ENCODE results near the gene RAB34.
"Not testable (repeated sequence)": the region's sequence is repeated elsewhere in the genome, so short reads cannot be mapped to it uniquely, and the experiment has no call there.

Gene RAB34

DNA sequence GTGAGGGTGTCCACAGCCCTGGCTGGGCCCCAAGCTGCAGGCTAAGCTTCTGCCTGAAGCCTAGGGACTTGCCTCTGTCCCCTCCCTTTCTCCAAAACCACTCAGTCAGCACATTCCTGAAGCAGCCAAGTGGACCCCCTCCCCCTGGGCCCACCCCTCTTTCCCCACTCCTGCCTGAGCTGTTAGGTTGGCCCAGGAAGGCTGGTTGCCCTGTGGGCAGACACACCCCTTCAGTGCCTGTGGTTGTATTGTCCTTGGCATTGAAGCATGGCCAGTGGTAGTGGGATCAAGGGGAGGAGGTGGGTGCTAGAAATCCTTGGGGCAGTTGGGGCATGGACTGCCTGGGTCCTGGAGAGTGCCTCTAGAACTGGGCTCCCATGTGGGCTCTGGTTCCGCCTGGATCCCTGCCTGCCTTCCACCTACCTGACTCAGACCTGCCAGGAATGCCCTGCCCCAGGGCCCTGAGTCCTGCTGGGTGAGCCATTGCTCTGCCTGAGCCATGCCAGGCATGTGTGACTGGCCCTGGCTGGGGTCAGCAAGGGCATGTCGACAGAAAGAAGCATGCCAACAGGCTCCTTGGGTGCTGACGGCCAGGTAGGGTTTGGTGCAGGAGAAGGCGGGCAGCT, 28.2 kb upstream of the RAB34 start:
- peak; percentile 92 for DNase-seq (ENCODE audit: low spot score)

DNA sequence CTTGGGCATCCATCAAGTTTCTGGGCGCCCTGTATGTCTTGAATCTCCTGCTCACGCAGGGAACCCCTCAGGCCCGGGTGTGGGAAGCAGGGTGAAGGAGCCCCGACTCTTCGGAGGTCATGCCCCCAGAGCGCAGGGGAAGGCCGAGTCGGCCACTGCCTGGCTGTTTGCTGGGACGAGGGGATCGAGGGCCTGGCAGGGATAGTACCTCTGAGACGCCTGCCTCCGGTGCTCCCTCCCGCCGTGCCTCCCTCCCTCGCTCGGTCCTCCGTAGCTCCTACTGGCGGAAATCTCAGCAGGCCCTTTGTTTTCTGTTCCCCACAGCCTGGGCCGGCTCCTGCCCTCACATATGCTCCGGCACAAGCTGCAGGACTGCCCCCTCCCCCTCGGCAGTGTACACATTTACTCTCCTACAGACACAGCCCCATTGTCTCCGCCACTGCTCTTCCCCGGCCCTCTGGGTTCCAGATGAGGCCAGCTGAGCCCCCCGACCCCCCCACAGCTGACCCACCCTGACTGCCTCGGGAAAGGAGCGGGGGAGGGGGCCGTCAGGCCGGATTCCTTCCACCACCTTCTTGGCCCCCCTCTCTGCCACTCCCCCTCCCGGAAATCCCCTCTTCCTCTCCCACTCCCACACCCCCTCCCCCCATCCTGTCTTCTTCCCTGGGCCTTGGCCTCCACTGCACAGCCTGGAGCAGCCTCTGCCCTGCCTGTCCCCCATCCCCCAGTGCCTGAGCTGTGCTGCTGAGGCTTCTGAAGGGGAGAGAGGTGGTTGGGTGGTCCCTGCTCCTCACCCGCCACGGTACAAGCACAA, 27.5 kb upstream of the RAB34 start:
- DNase-seq (ENCODE audit: low spot score) = peak; percentile 63

DNA sequence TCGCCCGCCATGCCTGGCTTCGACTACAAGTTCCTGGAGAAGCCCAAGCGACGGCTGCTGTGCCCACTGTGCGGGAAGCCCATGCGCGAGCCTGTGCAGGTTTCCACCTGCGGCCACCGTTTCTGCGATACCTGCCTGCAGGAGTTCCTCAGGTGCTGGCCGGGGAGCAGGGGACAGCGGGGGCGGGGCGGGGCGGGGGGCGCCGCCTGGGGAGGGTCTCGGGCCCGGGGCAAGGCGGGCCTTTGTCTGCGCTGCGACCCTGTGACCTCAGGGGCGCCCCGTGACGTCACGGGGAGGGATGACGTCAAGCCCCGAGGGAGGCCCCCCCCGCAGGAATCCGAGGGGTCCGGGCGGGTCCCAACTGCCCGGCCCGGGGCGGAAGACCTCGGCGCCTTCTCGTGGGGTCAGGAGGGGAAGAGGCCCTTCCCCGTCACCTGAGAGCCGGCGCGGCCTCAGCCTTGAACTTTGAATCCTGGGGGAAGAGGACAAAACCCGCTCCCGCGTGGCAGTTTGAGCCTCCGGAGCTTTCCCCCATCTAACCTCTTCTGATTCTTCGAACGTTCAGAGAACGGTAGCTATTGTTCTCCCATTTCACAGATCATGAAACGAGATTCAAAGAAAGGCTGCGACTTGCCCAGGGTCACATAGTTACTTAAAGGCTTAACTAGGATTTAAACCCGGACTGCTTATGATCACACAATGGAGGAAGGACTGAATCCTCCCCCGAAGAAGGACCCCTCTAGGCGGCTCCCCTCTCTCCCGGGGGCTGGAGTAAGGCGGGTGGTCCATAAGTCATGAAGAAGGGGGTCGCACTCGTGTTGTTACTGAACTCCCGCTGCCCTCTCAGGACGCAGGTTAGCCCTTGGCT, 26.7 kb upstream of the RAB34 start:
- DNase-seq (ENCODE audit: low spot score) = peak; percentile 76

DNA sequence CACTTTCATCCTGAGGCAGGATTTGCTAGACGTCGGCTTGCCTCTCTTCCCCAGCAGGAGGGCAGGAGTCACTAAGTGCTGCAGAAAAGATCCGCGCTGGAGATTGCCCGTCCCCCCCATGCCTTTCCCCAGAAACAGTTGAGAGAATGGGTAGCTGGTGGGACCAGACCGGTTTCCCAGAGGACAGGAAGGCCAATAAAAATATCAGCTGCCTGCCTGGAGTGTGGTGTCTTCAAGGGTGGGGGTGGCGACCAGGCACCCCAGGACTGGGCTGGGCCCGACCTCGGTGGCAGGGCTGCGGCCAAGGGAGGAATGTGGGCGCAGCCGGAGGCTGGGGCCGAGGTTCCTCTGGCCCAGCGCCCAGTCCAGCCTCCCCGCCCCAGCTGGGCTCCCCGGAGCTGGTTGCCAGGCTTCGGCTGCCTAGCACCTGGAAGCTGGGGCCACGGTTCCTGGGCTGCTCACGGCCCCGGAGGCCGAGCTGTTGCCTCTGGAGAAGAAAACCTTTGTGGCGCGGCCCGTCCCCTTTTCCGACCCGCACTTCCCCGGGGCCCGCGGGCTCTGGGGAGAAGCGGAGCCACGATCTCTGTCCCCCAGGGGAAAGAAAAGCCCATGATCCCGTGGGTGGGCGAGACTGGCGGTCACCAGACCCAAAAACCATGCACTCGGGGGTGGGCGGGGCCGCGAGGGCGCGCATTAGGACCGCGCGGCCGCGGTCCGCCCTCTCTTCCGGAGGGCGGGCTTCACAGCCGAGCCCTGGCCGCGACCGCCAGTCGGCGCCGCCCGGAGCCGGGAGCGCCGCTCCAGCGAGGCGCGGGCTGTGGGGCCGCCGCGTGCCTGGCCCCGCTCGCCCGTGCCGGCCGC, 25.8 kb upstream of the RAB34 start, which contains the start of gene TRAF4:
TSS of gene TRAF4 (plus strand) at position 769 of the 861 bp plus-strand sequence. CDS start 102 bp downstream, outside the sequence.
- peak; percentile 88 for DNase-seq (ENCODE audit: low spot score)

DNA sequence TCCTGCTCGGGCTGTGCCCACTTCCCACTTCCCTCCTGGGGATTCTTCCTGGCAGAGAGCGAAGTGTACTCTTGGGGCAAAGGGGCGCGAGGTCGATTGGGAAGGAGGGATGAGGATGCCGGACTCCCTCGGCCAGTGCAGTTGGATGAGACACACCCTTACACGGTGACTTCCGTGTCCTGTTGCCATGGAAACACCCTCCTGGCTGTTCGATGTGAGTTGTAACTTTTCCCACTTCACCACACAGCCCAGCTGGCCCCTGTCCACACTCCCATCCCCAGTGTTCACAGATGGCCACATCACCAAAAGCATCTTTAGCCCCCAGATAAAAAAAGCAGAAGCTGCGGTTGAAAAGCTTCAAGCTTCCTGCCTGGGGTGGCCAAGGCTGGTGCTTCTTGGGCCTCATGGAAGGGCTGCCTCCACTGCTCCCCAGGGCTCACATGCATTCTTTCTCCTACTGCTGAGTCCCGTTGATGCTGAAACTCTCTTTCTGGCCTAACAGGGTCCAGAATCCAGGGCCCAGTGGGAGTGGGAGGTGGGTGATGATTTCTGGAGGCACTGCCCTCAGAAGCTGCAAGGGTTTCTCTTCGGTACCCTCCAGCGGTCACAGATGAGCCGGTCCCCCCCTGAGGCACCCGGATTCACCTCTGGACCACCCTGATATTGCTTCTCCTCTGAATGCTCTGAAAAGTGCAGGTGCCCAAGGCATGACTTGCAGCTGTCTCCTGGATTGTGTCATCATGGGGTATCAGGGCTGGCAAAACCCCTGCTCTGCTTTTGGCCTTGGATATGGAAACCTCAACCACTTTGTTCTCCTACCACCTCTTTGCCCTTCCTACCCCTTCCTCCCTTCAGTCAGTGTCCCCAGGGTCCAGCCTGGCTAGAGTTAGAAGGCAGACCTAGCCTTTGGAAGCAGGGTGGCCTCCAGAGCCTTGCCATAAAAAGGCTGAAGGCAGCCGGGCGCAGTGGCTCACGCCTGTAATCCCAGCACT, 24.0 kb upstream of the RAB34 start:
- no peak for DNase-seq (ENCODE audit: low spot score)

DNA sequence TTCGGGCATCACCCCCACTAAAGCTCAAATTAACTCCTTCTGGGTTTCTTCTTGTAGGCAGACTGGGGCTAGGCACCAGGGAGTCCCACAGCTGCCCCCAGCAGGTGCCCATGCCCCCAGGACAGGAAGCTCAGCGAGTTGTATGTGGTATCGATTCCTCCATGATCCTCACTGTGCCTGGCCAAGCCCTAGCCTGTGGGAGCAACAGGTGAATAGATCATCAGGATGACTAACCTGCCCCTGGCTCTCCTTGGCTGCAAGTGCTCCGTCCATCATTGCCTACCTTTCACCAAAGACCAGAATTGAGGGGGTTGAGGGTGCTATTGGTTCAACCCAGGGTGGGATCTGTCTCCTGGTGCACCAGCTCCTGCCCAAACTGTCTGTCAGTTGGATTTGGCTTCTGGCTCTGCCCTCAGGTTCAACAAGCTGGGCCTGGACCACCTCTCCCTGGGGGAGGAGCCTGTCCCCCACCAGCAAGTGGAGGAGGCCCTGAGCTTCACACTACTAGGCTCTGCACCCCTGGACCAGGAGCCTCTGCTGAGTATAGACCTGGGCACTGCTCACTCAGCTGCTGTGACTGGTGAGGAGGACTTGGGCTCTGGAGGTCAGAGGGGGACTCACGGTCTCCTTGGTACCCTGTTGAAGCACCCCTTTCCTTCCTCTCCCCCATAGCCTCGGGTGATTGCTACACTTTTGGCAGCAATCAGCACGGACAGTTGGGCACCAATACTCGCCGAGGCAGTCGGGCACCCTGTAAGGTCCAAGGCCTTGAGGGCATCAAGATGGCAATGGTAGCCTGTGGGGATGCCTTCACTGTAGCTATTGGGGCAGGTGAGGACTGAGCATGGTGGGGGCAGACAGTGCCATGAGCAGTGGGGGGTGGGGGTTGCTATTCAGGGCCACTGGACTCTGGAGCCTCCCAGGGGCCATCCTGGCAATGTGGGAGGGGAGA, 23.0 kb upstream of the RAB34 start:
- DNase-seq (ENCODE audit: low spot score) = no peak

DNA sequence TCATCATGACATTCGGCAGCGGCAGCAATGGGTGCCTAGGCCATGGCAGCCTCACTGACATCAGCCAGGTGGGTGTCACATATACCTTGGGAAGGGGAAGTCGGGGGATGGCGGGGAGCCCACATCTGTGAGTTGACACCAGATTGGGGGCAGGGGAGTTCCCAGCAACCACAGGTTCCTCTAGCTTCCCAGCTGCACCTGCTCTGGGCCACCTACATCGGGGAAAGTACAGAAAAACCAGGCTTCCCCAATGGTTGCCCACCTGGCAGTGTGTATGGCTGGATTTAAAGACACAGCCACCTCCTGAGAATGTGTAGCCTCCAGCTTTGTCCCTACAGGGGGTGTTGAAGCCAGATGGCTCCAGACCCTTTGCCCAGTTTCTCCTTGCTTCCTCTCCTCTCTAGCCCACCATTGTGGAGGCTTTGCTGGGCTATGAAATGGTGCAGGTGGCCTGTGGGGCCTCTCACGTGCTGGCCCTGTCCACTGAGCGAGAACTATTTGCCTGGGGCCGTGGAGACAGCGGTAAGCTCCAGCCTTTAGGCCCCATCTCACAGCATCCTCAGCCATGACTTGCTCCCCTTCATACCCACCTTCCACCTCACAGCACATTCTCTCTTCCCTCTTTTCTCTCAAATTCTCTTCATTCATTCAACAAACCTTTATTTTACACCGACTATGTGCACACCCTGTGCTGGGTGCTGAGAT, 21.2 kb upstream of the RAB34 start:
- DNase-seq (ENCODE audit: low spot score) = no peak

DNA sequence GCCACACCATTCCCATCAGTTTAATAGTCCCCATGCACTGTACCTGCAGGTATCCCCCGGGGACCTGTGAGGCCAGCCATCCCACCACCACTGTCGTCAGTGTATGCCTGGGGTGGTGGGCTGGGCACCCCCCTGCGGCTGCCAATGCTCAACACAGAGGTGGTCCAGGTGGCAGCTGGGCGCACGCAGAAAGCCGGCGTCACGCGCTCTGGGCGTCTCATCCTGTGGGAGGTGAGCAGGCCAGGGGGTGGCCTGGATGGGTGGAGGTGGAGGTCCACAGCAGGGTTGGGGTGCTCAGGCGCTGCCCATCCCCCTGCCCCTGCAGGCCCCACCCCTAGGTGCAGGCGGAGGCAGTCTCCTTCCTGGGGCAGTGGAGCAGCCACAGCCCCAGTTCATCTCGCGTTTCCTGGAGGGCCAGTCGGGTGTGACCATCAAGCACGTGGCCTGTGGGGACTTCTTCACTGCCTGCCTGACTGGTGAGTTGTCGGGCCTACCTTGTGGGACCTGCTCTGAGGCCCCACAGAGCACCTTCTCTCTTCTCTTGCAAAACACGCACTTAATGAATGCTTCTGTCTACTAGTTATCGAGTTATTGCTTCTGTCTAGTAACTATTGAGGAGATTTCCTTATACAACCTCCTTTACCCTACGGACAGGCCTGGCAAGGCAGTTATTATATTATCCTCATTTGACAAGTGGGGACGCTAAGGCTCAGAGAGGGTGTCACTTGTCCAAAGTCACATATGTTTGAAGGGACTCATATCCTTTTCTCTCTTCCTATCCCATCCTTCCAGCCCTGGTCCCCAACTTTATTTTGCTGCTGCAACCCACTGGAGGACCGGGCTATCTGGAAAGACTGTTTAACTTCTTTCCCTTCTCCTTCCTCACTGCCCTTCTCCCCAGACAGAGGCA, 20.4 kb upstream of the RAB34 start:
- peak; percentile 79 for DNase-seq (ENCODE audit: low spot score)

DNA sequence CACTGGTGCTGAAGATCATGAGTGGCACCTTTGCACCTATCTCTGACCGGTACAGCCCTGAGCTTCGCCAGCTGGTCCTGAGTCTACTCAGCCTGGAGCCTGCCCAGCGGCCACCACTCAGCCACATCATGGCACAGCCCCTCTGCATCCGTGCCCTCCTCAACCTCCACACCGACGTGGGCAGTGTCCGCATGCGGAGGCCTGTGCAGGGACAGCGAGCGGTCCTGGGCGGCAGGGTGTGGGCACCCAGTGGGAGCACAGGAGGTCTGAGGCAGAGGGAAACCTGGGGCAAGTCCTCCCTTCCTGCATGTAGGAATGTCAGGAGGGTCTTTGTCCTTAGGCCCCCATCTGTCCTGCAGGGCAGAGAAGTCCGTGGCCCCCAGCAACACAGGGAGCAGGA, 19.6 kb upstream of the RAB34 start:
- DNase-seq (ENCODE audit: low spot score) = no peak

DNA sequence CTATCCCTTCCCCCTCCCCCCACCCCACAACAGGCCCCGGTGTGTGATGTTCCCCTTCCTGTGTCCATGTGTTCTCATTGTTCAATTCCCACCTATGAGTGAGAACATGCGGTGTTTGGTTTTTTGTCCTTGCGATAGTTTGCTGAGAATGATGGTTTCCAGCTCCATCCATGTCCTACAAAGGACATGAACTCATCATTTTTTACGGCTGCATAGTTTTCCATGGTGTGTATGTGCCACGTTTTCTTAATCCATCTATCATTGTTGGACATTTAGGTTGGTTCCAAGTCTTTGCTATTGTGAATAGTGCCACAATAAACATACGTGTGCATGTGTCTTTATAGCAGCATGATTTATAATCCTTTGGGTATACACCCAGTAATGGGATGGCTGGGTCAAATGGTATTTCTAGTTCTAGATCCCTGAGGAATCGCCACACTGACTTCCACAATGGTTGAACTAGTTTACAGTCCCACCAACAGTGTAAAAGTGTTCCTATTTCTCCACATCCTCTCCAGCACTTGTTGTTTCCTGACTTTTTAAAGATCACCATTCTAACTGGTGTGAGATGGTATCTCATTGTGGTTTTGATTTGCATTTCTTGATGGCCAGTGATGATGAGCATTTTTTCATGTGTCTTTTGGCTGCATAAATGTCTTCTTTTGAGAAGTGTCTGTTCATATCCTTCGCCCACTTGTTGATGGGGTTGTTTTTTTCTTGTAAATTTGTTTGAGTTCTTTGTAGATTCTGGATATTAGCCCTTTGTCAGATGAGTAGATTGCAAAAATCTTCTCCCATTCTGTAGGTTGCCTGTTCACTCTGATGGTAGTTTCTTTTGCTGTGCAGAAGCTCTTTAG, 18.5 kb upstream of the RAB34 start:
- not testable (repeated sequence) for DNase-seq (ENCODE audit: low spot score)

DNA sequence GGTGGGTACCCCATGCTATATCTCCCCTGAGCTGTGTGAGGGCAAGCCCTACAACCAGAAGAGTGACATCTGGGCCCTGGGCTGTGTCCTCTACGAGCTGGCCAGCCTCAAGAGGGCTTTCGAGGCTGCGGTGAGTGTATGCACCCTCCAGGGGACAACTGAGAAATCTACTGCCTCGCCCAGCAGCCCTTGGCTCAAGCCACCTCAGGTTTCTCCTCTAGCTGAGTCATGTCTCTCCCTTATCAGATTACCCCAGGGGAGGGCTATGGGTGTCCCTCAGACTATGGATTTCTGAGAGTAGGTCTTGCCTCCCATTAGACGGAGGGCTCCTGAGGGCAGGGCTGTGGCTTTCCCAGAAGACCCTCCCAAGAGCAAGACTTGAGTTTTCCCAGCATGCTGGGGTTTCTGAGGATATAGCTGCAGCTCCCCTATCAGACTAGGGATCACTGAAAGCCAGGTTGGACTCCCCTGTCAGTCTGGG, 17.6 kb upstream of the RAB34 start:
- no peak for DNase-seq (ENCODE audit: low spot score)

DNA sequence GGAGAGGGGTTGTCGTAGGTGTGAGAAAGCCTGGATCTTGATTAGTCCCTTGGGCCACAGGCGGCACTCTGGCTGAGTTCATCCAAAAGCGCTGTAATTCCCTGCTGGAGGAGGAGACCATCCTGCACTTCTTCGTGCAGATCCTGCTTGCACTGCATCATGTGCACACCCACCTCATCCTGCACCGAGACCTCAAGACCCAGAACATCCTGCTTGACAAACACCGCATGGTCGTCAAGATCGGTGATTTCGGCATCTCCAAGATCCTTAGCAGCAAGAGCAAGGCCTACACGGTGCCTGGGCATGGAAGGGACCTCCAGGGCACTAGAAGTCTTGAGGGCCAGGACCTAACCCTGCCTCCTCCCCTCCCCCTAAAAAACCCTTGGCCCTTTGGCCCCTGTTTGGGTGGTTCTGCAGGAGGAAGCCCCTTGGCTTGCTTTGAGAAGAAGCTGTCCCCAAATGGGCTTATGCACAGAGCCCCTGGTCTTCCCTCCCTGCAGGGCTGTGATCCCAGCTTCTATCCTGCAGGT, 17.1 kb upstream of the RAB34 start:
- no peak for DNase-seq (ENCODE audit: low spot score)

DNA sequence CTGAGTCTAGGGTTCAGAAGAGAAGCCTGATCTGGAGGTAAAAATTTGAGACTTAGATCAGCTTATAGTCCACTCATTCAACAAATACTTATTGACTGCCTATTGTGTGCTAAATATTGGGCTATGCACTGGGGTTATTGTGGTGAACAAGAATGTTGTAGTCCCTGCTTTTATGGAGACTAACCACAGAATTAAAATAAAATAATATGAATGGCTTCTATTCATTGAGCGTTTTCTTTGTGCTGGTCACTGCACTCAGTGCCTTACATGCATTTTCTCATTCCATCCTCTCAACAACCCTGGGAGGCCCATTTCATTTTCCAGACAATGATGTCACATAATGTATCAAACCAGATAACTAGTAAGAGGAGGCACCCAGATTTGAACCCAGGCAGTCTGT, 15.7 kb upstream of the RAB34 start:
- no peak for DNase-seq (ENCODE audit: low spot score)

DNA sequence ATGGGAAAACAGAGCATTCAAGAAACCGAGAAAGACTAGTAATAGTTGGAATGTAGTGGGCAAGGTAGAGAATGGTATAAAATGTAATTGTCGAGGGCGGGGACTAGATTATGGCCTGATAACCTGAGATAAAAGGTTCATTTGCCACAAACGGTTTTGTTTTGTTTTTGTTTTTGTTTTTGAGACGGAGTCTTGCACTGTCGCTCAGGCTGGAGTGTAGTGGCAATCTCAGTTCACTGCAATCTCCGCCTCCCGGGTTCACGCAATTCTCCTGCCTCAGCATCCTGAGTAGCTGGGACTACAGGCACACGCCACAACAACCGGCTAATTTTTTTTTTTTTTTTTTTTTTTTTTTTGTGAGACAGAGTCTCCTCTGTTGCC, 12.3 kb upstream of the RAB34 start:
- no peak for DNase-seq (ENCODE audit: low spot score)

DNA sequence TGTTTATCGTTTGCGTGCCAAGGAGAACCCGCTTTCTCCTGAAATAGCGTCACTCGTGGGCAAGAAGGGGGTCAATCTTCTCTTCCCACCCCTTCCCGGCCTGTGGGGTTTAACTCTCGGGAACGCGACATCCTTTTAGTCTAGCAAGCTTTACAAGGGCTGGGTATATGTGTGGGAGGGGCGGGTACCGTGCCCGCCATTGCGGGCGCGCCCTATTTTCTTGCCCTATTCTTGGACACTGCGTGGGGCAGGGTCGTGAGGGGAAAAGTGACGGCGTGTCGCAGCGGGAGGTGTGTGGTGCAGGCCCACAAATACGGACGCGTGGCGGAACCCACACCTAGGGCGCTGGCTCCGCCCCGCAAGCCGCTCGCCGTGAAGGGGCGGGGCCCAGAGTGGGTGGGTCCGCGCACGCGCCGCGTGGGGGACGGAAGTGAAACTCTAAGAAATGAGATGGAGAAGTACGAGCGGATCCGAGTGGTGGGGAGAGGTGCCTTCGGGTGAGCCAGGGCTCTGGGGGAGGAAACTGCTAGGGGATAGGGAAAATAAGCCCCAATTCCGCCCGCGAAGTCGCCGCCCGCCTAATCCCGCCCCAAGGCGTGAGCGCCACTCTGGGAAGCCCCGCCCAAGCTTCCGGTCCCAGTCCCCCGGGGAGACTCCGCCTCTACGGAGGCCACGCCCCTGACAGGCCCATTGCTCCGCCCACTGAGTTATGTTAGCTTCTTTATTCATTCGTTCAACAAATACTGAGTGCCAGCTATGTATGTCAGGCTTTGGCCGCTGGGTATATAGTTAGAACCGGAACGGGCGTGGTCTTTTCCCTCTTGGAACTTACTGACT, 10.9 kb upstream of the RAB34 start, which contains the start of gene NEK8:
TSS of gene NEK8 (plus strand) at position 425 of the 837 bp plus-strand sequence. CDS start at position 451, 26 bp downstream.
- DNase-seq (ENCODE audit: low spot score) = peak; percentile 95
